AG08396 (cell line): Measurements from ENCODE around the gene INTS6L.
"Not testable (repeated sequence)": the region's sequence is repeated elsewhere in the genome, so short reads cannot be mapped to it uniquely, and the experiment has no call there.

ENCODE experiments used
- DNase-seq: peaks from one replicate; pipeline ENCODE4 v3.0.0; 2012; ENCODE audit warnings: low spot score, mixed read lengths

The INTS6L gene

GRCh38 chrX:135605906-135606305, 85.4 kb downstream of the INTS6L start:
- DNase-seq, result no peak

- DNase-seq, result not testable (repeated sequence)
Observed at GRCh38 chrX:135624408-135625204, 104.1 kb downstream of the INTS6L start.

- DNase-seq, result no peak
Observed at GRCh38 chrX:135625995-135626394, 105.5 kb downstream of the INTS6L start.

- no peak for DNase-seq
Observed at GRCh38 chrX:135629342-135629741, 108.9 kb downstream of the INTS6L start.
